HG02870 (cell line): ENCODE data around the gene TCF4.

Source experiments
- ATAC-seq: cut with Tn5 transposase; IDR thresholded peaks from one replicate; pipeline ENCODE4 v1.9.1; 2021; ENCODE audit warnings: mild to moderate bottlenecking, moderate library complexity; ENCODE audit not compliant: unreplicated experiment

TCF4 gene

DNA sequence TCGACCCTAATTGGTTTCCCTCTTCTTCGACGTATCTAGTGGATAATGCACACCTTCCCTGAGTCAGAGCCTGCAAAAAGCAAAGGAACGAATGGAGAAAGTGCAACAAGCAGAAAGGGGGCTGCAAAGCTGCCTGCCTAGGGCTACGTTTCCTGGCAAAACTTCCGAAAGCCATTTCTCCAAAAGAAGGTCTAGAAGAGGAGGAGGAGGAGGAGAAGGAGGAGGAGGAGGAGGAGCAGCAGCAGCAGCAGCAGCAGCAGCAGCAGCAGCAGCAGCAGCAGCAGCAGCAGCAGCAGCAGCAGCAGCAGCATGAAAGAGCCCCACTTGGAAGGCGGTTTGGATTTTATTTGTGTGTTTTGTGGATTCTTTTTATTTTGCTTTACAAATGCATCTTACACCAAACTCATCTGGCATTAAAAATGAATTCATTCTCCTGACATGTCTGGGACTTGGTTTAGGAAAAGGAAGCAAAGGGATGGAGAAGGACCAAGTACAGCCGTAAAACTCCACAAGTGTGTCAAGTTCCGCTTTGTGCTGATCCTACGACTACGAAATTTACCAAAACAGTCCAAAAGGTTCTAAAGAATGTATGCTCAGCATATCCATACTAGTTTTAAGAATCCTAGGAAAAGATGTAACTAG lies 2.0 kb downstream of the TCF4 start:
- ATAC-seq: no peak

DNA sequence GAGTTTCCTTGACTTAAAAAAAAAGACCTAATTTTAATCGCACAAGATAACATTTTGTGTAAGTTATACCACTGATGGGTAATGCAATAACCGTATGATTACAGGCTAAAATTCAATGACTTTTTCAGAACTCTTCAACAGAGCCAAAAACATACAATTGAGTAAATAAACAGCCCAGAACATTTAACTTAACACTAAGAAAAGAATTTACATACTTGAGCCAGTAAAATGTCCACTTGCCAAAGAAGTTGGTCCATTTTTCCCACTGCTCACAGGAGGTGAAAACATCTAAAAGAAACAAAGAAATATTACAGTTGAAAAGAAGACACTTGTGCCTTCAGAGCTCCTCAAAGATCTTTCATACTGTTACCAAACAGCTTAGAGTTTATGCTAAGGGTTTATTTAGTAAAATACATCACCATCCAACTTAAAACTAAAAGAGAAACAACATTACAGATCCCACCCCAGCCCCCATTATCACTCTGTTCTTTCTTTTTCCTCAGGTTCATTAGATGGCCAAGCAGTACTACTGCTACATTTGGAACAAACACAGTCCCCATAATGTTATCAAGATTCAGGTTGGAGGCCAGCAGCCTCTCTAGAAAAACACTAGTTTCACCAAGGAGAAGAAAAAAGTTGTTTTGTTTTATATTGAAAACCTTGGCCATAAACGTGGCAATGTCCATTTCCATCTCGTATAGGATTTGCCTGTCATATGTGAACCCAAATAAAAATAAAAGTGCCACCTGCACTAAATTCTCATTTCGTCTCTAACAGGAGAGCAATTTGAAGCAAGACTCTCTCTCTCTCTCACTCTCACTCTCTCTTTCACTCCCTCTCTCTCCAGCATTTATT lies 2.7 kb downstream of the TCF4 start:
- ATAC-seq: no peak

DNA sequence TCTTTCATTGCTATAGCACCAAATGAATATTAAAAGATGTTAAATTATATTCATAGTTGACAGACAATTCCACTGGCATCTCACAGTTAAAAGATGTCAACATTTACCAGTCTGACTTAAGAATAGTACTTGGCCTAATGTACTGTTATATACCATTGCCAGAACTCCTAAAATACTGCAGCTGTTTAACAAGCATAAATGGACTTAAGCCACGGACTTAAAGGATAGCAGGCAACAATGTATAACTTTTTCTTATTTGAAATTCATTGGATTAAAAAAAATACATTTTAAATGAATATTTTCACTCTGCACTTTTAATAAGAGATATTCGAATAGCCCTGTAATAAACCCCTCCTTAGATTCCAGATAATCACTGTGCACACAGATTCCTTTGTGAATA lies 3.8 kb downstream of the TCF4 start:
- ATAC-seq: no peak

DNA sequence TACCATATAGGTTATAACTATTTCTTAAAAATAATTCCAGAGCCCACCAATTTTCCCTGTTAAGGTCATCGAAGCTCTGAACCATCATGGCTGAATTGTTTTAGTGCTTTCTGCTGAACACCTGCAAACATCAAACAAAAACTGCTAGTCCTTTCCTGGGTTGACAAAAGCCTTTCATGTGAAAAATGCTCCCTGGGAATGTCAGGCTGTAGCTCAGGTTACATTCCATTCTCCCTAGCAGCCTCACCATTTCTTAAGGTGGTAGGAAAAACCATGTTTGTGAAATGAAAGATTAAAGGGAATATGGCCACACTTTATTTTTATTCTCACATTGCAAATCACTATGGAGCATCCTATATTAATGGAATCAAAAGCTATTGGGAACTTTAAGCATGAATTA lies 5.7 kb downstream of the TCF4 start:
- no peak for ATAC-seq

DNA sequence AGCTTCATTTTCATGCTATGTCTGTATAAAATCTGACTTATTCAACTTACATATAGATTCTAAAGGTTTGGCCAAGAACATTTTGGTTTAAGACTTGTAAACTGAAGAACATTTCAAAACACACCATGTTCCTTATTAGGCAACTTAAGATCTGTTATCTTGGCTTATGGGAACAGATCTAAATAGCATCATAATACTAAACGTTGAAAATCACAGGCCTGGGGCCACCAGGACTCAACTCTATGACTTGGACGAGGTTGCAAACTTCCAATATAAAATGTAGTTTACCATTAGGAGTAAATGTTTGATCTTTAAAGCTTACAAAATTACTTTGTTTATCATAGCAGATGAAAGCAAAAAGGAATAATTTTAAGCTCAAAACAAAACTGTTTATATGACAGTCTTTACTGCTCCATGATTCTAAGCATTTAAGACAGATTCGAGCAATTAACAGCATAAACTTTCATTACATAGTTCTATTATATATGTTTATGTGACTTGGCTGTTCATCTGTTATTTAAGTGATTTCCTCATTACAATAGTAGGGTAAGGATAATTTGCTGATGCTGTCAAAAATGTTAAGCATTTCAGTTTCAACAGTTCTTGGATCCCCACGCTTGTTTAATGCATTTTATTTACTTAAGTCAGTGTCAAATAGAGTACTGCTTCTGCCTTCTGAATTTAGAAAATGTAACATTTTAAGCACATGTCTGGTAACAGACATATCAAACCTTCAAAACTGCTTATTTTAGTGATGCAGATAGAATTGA lies 8.3 kb downstream of the TCF4 start:
- ATAC-seq: no peak

DNA sequence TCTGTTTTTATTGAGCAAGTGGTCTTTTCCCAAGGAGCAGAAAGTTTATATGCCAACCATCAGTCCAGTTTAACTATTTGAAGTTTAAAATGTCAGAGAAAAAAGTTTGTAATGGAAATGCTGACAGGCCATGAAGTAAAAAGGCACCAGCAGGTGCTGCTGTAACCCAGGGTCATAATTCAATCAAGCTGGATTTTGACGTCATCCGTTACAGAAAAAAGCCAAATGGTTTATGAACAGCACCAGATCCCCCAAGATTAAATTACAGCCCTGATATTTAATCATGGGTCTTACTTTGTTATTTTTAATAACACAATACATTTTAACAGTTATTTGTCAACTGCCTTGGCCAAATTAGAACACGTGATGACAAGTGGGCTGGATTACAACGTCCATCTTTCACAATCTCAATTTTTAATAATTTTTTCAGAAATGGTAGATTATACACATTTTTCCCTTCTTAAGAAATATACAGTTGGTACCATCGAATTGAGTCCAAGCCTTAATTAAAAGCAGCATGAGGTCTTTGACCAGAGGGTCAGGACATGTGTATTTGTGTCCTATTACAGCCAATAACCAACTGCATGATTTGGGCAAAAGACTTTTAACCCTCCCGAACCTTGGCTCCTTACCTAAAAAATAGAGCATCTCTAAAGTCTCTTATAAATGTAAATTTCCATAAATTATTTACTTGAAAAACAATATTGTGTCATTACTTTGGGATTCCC lies 10.0 kb downstream of the TCF4 start:
- ATAC-seq: no peak

DNA sequence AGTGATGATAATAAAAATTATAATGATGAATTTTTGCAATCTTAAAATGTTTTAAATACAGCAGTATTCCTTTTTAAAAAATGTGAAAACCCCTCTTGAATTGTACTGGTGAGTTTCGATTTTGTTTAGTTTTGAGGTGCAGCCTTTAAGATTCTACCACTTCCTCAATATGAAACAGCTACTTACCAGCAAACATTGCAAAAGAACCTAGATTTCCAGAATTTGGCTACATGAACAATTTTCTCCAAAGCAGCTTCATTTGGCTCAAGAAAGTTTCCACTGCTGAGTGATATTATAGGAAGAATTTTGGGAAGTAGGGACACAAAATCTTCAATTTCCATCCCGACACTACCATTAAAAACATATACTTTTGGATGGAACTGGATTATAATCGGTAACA lies 12.0 kb downstream of the TCF4 start:
- ATAC-seq: no peak

DNA sequence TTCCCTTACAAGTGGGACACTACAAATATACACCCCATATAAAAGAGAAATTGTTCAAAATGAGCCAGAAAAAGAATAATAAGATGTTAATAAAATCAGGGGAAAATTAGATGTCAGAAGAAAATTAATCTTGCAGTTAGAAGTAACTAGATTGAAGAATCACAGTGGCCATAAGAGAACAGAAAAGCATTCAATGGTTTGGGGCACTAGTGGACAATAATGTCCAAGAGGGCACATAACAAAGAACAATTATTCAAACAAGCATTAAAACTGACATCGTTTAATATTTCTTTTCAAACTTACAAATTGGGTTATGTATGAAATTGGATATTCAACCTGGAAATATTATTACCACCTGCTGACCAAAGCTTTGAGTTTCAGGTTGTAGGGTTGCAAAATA lies 12.9 kb downstream of the TCF4 start:
- no peak for ATAC-seq

DNA sequence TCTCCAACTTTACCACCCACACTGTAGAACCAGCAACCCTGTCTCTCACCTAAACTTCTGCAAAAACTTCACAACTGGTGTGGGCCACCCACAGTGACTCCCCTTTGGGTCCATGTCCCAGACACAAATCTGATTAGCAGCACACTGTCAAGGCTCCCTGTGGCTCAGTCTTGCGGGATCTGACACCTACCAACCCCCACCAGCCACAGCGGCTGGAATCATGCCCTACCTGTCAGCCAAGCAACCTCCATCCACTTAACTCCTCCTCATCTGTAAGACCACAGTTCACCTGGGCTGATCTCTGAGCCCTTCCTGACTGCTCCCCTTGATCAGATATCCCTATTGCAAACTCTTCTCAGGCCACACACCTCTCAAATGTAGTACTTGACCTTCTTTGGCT lies 14.6 kb downstream of the TCF4 start:
- ATAC-seq: no peak

DNA sequence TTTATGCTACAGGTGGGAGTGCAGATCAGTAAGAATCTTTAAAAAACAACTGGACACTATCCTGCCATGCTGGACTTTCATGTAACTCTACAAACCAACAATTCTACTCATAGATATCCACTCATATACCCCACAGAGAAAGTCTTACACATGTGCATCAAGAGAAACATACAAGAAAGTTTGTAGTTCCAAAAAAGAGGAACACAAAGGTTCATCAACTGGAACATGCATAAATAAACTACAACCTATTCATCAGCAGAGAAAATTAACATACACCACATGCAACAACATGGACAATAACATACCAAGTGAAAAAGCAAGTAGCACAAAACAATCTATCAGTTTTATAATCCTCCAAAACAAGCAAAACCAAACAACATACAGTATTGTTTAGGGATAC lies 17.0 kb downstream of the TCF4 start:
- ATAC-seq: no peak

DNA sequence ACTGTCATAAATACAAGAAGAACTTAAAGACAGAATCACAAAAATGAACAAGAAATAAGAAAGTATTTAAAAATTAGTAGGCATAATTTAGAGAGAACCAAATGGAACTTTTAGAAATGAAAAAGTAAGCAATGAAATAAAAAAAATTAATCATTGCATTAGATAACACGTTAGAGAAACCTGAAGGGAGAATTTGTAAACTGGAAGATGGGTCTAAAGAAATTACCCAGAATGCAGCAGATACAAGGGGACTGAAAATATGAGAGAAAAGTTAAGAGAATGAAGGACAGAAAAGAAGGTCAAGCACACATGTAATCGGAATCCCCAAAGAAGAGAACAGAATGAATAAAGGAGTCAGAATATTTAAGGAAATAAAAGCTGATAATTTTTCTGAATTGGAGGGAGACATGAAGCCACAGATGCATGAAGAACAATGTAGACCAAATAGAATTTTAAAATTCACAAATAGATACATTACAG lies 21.5 kb downstream of the TCF4 start:
- no peak for ATAC-seq

DNA sequence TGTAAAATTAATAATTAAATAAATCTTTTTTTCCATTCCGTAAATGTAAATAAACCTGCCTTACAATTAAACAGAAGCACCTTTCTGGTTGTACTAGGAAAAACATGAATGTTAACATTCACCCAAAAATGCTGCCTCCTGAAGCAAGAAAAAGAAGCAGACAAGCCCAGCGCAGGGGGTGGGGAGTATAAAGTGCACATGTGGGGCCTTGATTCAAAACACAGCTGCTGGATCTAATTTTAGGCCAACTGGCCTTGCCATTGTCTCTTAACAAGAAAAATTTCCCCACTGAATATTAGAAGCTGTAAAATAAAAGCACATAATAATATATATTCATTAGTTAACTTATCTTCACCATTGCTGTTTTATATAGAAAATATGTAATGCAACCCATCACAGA lies 28.3 kb downstream of the TCF4 start:
- ATAC-seq: no peak

DNA sequence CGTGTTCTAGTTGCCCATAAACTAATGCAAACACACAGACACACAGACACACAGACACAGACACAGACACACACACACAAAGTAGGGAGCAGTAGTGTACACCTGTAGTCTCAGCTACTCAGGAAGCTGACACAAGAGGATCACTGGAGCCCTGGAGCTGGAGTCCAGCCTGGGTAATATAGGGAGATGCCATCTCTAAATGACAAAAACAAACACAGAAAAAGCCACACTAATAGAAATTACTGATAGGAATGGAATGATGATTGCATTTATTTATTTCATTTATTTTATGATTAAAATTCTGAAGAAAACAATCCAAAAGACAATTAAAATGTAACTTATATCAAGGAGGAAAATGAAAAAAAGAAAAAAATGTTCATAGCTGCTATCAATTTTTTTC lies 30.8 kb downstream of the TCF4 start:
- no peak for ATAC-seq

DNA sequence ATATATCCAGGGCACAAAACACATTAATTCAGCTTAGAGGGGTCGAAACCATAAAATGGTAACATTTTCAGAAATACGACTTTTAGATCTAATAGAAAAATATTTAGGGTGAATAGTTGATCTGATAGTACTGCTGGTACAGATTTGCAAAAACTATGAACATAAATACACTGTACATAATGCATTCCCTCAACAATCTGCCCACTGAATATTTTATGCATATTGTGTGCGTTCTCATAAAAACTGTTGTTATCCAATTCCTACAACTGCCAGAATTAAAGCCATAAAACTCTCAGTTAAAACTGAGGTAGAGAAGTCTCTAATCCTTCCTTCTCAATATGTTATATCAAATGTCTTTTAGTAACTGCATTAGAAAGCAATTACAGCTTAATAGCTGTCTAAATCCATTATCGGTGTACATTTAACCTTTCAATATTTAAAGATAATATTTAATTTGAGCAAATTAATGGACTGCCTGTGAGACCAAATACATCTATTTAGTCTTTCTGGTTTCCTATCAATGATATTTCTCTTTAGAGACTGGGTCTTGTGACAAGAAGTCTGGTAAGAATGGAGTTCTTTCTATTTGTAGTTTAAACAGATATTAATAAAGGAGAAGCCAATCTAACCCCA lies 32.5 kb downstream of the TCF4 start:
- no peak for ATAC-seq

DNA sequence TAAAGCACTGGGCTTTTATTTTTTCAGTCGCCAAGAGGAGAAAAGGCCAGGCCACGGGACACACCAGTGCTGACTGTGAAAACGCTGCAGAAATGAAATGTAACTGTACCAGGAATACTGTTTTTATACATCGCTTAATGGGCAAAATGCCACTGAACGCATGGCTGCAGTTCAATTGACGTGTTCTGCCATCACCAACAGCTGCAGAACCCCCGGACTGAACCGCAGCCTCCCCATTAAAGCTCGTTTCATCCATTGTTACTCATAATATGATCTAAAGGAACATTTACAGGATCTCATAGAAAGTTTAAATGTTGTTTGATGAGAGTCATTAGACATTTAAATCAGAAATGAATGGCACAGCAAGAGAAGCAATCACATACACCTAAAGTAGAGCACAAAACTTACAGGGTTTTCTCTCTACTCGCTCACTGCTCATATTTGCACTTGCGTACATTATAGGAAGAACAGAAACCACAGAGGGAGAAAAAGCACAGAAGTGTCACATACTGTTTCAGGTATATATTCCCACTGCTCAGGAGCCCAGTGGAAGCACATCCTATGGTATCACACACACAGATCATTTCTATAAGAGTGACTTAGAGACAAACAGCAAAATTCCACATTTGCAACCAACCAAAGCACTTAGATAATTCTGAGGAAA lies 35.3 kb downstream of the TCF4 start:
- ATAC-seq: no peak

DNA sequence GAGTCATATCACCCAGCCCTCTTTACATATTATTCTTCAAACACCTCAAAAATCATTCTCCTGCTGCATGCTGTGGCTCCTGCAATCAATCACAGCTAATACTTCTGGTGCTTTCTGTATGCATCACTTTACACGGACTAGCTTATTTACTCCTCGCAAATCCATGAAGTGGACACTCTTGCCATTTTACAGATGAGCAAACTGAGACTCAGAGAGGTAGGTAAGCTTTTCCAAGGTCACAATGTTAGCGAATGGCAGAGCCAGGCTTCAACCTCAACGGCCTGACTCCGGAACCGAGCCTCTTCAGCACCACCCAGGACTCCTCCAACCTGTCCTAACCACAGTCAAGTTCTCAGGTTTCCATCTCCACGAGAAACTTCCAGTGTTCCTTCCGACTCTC lies 36.8 kb downstream of the TCF4 start:
- no peak for ATAC-seq

DNA sequence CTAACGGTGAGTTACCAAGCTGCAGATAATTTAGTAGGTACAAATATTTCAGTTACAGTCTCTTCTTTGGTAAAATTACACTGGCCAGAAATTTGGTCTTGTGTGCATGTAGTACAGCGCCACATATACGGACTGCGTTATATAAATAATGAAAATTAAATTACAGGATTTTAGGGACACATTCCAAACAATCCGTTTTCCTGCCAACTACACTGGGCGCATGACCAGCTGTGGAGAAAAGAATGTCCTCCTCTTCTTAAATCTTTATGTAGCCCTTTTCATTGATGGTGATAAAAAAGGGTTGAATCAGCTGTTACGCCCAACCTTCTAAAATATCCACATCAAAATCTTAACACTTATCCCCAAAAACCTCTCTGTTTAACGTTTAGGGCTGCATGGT lies 37.5 kb downstream of the TCF4 start:
- no peak for ATAC-seq

DNA sequence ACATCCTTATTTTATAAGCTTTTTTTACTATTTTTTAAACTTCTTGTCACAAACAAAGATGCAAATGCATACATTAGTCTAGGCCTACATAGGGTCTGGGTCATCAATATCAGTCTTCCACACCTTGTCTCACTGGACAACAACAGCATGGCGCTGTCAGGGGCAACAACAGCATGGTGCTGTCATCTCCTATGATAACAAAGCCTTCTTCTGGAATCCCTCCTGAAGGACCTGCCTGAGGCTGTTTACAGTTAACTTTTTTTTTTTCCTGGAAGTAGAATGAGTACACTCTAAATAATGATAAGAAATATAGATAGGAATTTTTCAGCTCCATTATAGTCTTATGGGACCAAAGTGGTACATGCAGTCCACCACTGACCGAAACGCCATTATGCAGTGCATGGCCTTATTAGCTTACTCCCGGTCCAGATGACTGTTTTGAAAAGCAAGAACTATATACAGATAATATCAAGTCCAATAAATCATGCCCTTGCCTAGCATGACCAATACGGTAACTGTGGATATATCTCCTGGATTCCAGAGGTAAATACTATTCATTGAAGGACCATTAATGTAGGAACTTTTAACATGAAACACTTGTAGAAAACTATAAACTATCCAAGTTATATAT lies 38.4 kb downstream of the TCF4 start:
- ATAC-seq: no peak

DNA sequence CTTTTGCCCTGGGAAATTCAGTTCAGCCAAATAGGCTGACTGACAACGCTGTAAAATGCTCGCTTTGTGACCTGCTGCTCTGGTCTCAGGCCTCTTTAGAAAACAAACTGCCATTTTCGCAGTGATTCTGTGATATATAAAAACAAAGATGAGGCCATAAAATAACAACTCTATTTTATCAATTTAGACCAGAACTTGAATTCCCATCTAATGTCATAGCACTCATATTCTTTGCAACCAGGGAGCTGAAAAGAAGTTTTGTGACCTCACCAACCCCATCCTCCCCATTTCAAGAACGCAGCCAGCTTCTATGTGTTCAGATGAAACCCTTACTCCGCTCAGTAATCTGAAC lies 40.3 kb downstream of the TCF4 start:
- no peak for ATAC-seq
